ENCODE data around the gene PPM1H. TPM values are rescaled to one million over a fixed set of nuclear protein-coding genes. Genes with fewer than 3 reads are reported as not detected.

The PPM1H gene
- total RNA-seq, 1 donor from 2014 or later, result 21.6 TPM

GRCh38 chr12:62716866-62717525, 218.0 kb downstream of the PPM1H start:
- Histone ChIP-seq H3K36me3 (ENCODE audit: control insufficient read depth, insufficient read depth, low read length) (no peaks in the 10 kb centered on the region), H3K27me3 (ENCODE audit: control insufficient read depth, insufficient read depth, low read length) (no peaks in the 10 kb centered on the region), H3K4me3 (ENCODE audit: low read depth, low read length) (no peak overlapping the region)
- DNase-seq (ENCODE audit: low read depth), result no peak
- no peak for TF ChIP-seq CTCF (IDR thresholded peaks at IDR 0.05; ENCODE audit: insufficient read depth, low read length, poor library complexity, severe bottlenecking)

GRCh38 chr12:62716037-62716436, 218.9 kb downstream of the PPM1H start:
- no peaks in the 10 kb centered on the region for H3K36me3 ChIP-seq (ENCODE audit: control insufficient read depth, insufficient read depth, low read length)
- DNase-seq (ENCODE audit: low read depth), result no peak
- no peak overlapping the region for H3K4me3 ChIP-seq (ENCODE audit: low read depth, low read length)
- no peaks in the 10 kb centered on the region for H3K27me3 ChIP-seq (ENCODE audit: control insufficient read depth, insufficient read depth, low read length)
- no peak for TF ChIP-seq CTCF (IDR thresholded peaks at IDR 0.05; ENCODE audit: insufficient read depth, low read length, poor library complexity, severe bottlenecking)

GRCh38 chr12:62714774-62715721, 219.9 kb downstream of the PPM1H start:
- Histone ChIP-seq H3K27me3 (ENCODE audit: control insufficient read depth, insufficient read depth, low read length) (no peaks in the 10 kb centered on the region), H3K36me3 (ENCODE audit: control insufficient read depth, insufficient read depth, low read length) (no peaks in the 10 kb centered on the region), H3K4me3 (ENCODE audit: low read depth, low read length) (no peak overlapping the region)
- TF ChIP-seq CTCF (IDR thresholded peaks at IDR 0.05; ENCODE audit: insufficient read depth, low read length, poor library complexity, severe bottlenecking), result no peak
- DNase-seq (ENCODE audit: low read depth), result no peak

GRCh38 chr12:62714181-62714773, 220.7 kb downstream of the PPM1H start:
- no peak for DNase-seq (ENCODE audit: low read depth)
- no peak for TF ChIP-seq CTCF (IDR thresholded peaks at IDR 0.05; ENCODE audit: insufficient read depth, low read length, poor library complexity, severe bottlenecking)
- no peaks in the 10 kb centered on the region for H3K27me3 ChIP-seq (ENCODE audit: control insufficient read depth, insufficient read depth, low read length)
- no peak overlapping the region for H3K4me3 ChIP-seq (ENCODE audit: low read depth, low read length)
- H3K36me3 ChIP-seq (ENCODE audit: control insufficient read depth, insufficient read depth, low read length), result no peaks in the 10 kb centered on the region

GRCh38 chr12:62713723-62714122, 221.2 kb downstream of the PPM1H start:
- no peaks in the 10 kb centered on the region for H3K27me3 ChIP-seq (ENCODE audit: control insufficient read depth, insufficient read depth, low read length)
- TF ChIP-seq CTCF (IDR thresholded peaks at IDR 0.05; ENCODE audit: insufficient read depth, low read length, poor library complexity, severe bottlenecking), result no peak
- H3K4me3 ChIP-seq (ENCODE audit: low read depth, low read length), result no peak overlapping the region
- H3K36me3 ChIP-seq (ENCODE audit: control insufficient read depth, insufficient read depth, low read length), result no peaks in the 10 kb centered on the region
- no peak for DNase-seq (ENCODE audit: low read depth)

All from kidney epithelial cell (primary cell).